HEK293T (cell line): ENCODE data around the gene PHKG2.

Experiments used
- CTCF ChIA-PET: fragments of 350-600 bp; formaldehyde crosslinking; extraction: SDS; loops from one replicate; lab custom pipeline; 2021; ENCODE audit warnings: antibody characterized with exemption, inconsistent platforms; lab: Yijun Ruan, JAX
- POLR2A ChIA-PET: fragments of 350-600 bp; formaldehyde crosslinking; extraction: SDS; loops from one replicate; lab custom pipeline; 2020; ENCODE audit warnings: antibody characterized with exemption, inconsistent platforms; lab: Yijun Ruan, JAX
- DNase-seq: peaks from one replicate; pipeline ENCODE4 v3.0.0; 2012; ENCODE audit warnings: mixed read lengths; ENCODE audit errors: extremely low spot score
- ARNT ChIP-seq: fragments of 450-650 bp; IDR thresholded peaks from 2 replicates; pipeline ENCODE4 v1.6.1; 2017; ENCODE audit warnings: mild to moderate bottlenecking
- BHLHE40 ChIP-seq: fragments of 450-650 bp; IDR thresholded peaks from 2 replicates; pipeline ENCODE4 v1.6.1; 2016; ENCODE audit warnings: mild to moderate bottlenecking, moderate library complexity, borderline replicate concordance
- CTBP1 ChIP-seq: fragments of 450-650 bp; IDR thresholded peaks from 2 replicates; pipeline ENCODE4 v1.6.1; 2016; ENCODE audit warnings: borderline replicate concordance
- ELF4 ChIP-seq: fragments of 450-650 bp; IDR thresholded peaks from 2 replicates; pipeline ENCODE4 v1.6.1; 2017; ENCODE audit warnings: antibody characterized with exemption
- FOXA1 ChIP-seq: fragments of 450-650 bp; IDR thresholded peaks from 2 replicates; pipeline ENCODE4 v1.6.1; 2016; ENCODE audit warnings: mild to moderate bottlenecking
- FOXK2 ChIP-seq: fragments of 450-650 bp; IDR thresholded peaks from 2 replicates; pipeline ENCODE4 v1.6.1; 2016; ENCODE audit warnings: mild to moderate bottlenecking
- FOXM1 ChIP-seq: fragments of 450-650 bp; IDR thresholded peaks from 2 replicates; pipeline ENCODE4 v1.6.1; 2017; ENCODE audit warnings: mild to moderate bottlenecking, borderline replicate concordance
- HDGF ChIP-seq: fragments of 450-650 bp; IDR thresholded peaks from 2 replicates; pipeline ENCODE4 v1.6.1; 2017; ENCODE audit warnings: antibody characterized with exemption, borderline replicate concordance
- L3MBTL2 ChIP-seq: fragments of 450-650 bp; conservative IDR thresholded peaks from 2 replicates; pipeline ENCODE4 v1.6.1; 2016; ENCODE audit warnings: mild to moderate bottlenecking
- LEF1 ChIP-seq: fragments of 450-650 bp; IDR thresholded peaks from 2 replicates; pipeline ENCODE4 v1.6.1; 2017; ENCODE audit warnings: mild to moderate bottlenecking, borderline replicate concordance
- NFRKB ChIP-seq: fragments of 450-650 bp; IDR thresholded peaks from 2 replicates; pipeline ENCODE4 v1.6.1; 2016; ENCODE audit warnings: mild to moderate bottlenecking, moderate library complexity
- PKNOX1 ChIP-seq: fragments of 450-650 bp; IDR thresholded peaks from 2 replicates; pipeline ENCODE4 v1.6.1; 2016
- SP1 ChIP-seq: fragments of 450-650 bp; IDR thresholded peaks from 2 replicates; pipeline ENCODE4 v1.6.1; 2017
- SUZ12 ChIP-seq: fragments of 450-650 bp; IDR thresholded peaks from 2 replicates; pipeline ENCODE4 v1.6.1; 2016; ENCODE audit warnings: mild to moderate bottlenecking
- TARDBP ChIP-seq: fragments of 450-650 bp; IDR thresholded peaks from 2 replicates; pipeline ENCODE4 v1.6.1; 2016
- ZNF384 ChIP-seq: fragments of 450-650 bp; IDR thresholded peaks from 2 replicates; pipeline ENCODE4 v1.6.1; 2016

The PHKG2 gene

GRCh38 chr16:30750201-30750600 is 2.0 kb downstream of the PHKG2 start:
- POLR2A ChIA-PET = interaction anchor here (0.7 to 1.2 kb wide), 3 partner anchors 12 to 55 kb away, joined by 3 to 5 read pairs (median 3); partner anchors contain the start of genes CFAP119 and RNF40
- no peak for TF ChIP-seq PKNOX1
- TF ChIP-seq NFRKB = no peak
- no peak for TF ChIP-seq BHLHE40
- TF ChIP-seq ARNT = no peak
- no peak for TF ChIP-seq FOXK2
- no peak for TF ChIP-seq FOXM1
- DNase-seq = no peak
- CTCF ChIA-PET = no interaction called here

DNA sequence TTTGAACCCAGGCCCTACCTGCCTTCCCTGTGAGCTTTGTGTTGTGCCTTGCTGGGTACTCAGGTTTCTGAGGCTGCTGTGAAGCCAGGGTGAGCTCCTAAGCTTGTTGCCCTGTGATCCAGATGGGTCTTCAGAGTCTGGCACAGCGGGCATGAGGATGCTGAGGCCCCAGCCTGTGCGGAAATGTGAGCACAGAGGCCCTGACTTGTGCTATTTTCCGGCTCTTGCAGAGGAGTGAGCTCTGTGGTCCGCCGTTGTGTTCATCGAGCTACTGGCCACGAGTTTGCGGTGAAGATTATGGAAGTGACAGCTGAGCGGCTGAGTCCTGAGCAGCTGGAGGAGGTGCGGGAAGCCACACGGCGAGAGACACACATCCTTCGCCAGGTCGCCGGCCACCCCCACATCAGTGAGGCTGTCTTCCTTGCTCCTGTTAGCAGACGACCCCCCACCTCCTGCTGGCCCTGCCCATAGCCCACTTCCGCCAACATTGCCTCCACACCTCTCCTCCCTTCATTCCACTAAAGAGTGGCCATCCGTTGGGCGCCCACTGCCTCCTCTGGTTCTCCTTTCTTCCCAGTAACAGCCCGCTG is 2.7 kb downstream of the PHKG2 start:
- ChIA-PET CTCF (no interaction called here), POLR2A (interaction anchor here (0.7 to 1.2 kb wide), 3 partner anchors 11 to 54 kb away, joined by 3 to 5 read pairs (median 3); partner anchors contain the start of genes CFAP119 and RNF40)
- TF ChIP-seq NFRKB = no peak
- no peak for TF ChIP-seq BHLHE40
- no peak for TF ChIP-seq FOXA1
- TF ChIP-seq ARNT = no peak
- TF ChIP-seq PKNOX1 = no peak
- no peak for DNase-seq

DNA sequence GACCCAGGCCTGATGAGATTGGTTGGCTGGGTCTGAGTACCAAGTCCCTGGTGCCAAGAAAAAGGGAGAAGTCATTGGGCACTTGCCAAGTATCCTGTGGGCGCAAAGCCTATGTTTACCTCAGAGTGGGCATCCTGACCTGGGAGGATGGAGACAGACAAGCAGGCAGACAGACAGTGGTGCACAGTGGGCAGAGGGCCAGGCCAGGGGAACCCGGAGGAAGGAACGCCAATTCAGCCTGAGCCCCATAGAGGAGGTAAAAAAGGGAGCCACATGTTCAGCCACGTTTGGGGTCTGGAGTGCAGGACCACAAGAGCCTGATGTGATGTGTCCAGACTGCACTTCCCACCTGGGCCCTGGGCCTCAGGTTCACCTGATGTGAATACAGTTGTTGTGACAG is 5.4 kb downstream of the PHKG2 start:
- no peak for TF ChIP-seq PKNOX1
- no peak for TF ChIP-seq ELF4
- TF ChIP-seq TARDBP = no peak
- no peak for TF ChIP-seq FOXM1
- no peak for TF ChIP-seq LEF1
- TF ChIP-seq HDGF = no peak
- TF ChIP-seq ARNT = no peak
- no peak for TF ChIP-seq FOXK2
- TF ChIP-seq NFRKB = no peak
- no peak for TF ChIP-seq SUZ12
- no peak for TF ChIP-seq BHLHE40
- DNase-seq = no peak
- POLR2A ChIA-PET = no interaction called here
- CTCF ChIA-PET = no interaction called here

DNA sequence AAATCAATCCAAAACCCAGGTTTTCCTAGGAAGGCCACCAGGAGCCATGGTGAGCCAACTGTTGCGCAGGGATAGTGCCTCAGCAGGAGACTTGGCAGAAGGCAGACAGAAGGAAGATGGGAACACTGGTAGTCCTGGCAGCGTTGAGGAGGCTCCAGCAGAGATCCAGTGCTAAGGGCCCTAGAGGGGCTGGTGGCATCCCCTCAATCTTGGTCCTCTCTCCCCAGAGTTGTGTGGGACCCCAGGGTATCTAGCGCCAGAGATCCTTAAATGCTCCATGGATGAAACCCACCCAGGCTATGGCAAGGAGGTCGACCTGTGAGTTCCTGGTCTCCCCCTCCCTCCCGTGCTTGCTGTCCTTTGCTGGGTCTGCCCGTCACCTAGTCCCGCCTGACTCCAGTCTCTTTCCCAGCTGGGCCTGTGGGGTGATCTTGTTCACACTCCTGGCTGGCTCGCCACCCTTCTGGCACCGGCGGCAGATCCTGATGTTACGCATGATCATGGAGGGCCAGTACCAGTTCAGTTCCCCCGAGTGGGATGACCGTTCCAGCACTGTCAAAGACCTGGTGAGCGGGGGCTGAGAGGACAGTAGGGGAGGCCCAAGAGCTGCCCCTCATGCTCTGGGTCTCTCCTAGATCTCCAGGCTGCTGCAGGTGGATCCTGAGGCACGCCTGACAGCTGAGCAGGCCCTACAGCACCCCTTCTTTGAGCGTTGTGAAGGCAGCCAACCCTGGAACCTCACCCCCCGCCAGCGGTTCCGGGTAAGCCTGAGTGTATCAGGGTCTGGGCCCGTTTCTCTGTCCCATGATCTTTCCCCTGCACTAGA is 7.9 kb downstream of the PHKG2 start:
- TF ChIP-seq HDGF = no peak
- no peak for TF ChIP-seq SUZ12
- TF ChIP-seq NFRKB = no peak
- TF ChIP-seq FOXK2 = no peak
- TF ChIP-seq BHLHE40 = no peak
- no peak for TF ChIP-seq L3MBTL2
- TF ChIP-seq ARNT = no peak
- no peak for TF ChIP-seq SP1
- ChIA-PET CTCF (no interaction called here), POLR2A (interaction anchor here (1.3 to 2.1 kb wide), 2 partner anchors 8 to 19 kb away, joined by 5 to 12 read pairs; partner anchors contain the start of gene PHKG2)
- DNase-seq = no peak

GRCh38 chr16:30756781-30757100 is 8.5 kb downstream of the PHKG2 start:
- POLR2A ChIA-PET = interaction anchor here (1.3 to 2.1 kb wide), 2 partner anchors 9 to 18 kb away, joined by 5 to 12 read pairs; partner anchors contain the start of gene PHKG2
- CTCF ChIA-PET = no interaction called here
- no peak for DNase-seq
- TF ChIP-seq NFRKB (no peak), ARNT (no peak), LEF1 (no peak), TARDBP (no peak), FOXM1 (no peak), SUZ12 (no peak), HDGF (no peak), FOXA1 (no peak), FOXK2 (no peak), CTBP1 (no peak)

DNA sequence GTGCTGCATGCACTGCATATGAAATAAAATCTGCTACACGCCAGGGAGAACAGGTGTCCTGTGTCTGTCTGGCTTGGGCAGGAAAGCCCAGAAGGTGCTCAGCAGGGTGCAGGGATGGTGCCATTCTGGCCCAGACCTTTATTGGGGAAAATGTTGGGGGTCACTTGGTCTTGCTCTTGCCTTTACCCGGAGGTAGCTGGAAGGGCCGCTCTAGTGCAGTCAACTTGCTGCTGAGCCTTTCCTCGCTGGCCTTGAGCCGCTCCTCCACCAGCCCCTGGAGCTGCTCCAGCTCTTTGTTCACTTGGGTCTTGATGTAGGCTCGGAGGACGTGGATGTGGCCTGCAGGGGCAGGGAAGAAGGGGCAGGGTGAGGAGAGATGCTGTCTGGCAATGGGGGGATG is 9.1 kb downstream of the PHKG2 start:
- CTCF ChIA-PET = no interaction called here
- TF ChIP-seq FOXA1 (no peak), FOXM1 (no peak), CTBP1 (no peak), ELF4 (no peak), BHLHE40 (no peak), TARDBP (no peak), LEF1 (no peak), HDGF (no peak), FOXK2 (no peak), SUZ12 (no peak), NFRKB (no peak), ZNF384 (no peak)
- POLR2A ChIA-PET = interaction anchor here (1.3 to 2.1 kb wide), 2 partner anchors 9 to 17 kb away, joined by 5 to 12 read pairs; partner anchors contain the start of gene PHKG2
- no peak for DNase-seq
